ENCODE measurements around the gene ALK. TPM values are rescaled to one million over a fixed set of nuclear protein-coding genes. Genes with fewer than 3 reads are reported as not detected.

Gene ALK
- total RNA-seq, 4 donors from 2014 or later: 0.19 TPM; not detected in 3

DNA sequence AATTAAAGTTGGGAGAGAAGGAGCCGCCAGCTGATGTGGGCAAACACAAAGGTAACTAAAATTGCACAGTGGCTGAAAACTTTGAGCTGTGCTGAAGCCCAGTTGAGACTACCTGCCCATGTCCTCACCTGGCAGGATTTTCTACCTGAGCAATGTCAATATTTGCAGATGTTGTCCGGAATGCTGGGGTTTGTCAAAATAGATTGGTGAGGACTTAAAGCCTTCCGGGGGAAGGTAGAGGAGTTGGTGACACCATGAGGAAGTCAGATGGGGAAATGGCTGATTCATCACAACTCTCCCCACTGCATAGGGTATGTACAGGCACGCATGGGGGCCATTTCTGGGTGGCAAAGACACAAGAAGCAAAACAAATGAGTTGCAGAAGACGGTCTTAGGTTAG is 114.9 kb downstream of the ALK start:
- Histone ChIP-seq H3K27ac (no peak overlapping the region), H3K9me3 (no peaks in the 10 kb centered on the region), H3K4me3 (no peak overlapping the region), H3K27me3 (no peaks in the 10 kb centered on the region), H3K4me1 (peaks cover 0 to 12% (median 0%) of the 10 kb centered on the region in 3 donors), H3K36me3 (no peaks in the 10 kb centered on the region)
- intact Hi-C loops (cut with DNase I): no loop called here
- TF ChIP-seq POLR2A (IDR thresholded peaks at IDR 0.05): no peak
- TF ChIP-seq, protein P1, sequence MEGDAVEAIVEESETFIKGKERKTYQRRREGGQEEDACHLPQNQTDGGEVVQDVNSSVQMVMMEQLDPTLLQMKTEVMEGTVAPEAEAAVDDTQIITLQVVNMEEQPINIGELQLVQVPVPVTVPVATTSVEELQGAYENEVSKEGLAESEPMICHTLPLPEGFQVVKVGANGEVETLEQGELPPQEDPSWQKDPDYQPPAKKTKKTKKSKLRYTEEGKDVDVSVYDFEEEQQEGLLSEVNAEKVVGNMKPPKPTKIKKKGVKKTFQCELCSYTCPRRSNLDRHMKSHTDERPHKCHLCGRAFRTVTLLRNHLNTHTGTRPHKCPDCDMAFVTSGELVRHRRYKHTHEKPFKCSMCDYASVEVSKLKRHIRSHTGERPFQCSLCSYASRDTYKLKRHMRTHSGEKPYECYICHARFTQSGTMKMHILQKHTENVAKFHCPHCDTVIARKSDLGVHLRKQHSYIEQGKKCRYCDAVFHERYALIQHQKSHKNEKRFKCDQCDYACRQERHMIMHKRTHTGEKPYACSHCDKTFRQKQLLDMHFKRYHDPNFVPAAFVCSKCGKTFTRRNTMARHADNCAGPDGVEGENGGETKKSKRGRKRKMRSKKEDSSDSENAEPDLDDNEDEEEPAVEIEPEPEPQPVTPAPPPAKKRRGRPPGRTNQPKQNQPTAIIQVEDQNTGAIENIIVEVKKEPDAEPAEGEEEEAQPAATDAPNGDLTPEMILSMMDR (IDR thresholded peaks at IDR 0.05): no peak
- WGBS, 2 donors: 57 to 58% methylated on average over 5 of the region's 5 CpGs
- no peak for DNase-seq

- TF ChIP-seq, protein P1 (IDR thresholded peaks at IDR 0.05): no peak
- TF ChIP-seq POLR2A (IDR thresholded peaks at IDR 0.05): no peak
- Histone ChIP-seq H3K4me3 (no peak overlapping the region), H3K36me3 (no peaks in the 10 kb centered on the region), H3K27ac (no peak overlapping the region), H3K27me3 (peaks cover 0 to 5% (median 0%) of the 10 kb centered on the region in 4 donors), H3K4me1 (peaks cover 0 to 11% (median 0%) of the 10 kb centered on the region in 3 donors), H3K9me3 (no peaks in the 10 kb centered on the region)
- intact Hi-C loops (cut with DNase I): no loop called here
- WGBS, 2 donors: 75 to 89% methylated on average over 3 of the region's 3 CpGs
- DNase-seq: no peak
Measured at GRCh38 chr2:29804671-29805070, 116.7 kb downstream of the ALK start.

DNA sequence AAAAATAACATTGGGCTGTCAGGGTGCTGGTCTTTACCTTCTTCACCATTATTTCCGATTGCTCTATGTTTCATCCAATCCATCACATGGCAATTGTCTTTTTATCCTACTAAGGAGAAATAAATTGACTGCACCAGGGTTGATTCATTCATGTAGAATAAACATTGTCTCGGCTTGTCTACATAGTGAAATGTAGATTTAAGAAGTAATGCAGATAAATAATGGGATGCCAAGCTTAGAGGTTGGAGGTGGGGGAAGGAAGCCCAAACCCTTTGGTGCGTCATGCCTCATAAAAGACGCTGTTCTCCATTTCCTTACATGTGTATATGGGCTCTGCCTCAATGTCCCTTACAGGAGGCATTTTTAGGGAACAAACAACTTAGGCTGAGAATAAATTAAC is 117.8 kb downstream of the ALK start:
- WGBS, 2 donors: 23 to 40% methylated on average over 4 of the region's 4 CpGs
- H3K27ac ChIP-seq: no peak overlapping the region
- H3K9me3 ChIP-seq: no peaks in the 10 kb centered on the region
- no peak for DNase-seq
- no peak overlapping the region for H3K4me3 ChIP-seq
- no peaks in the 10 kb centered on the region for H3K36me3 ChIP-seq
- H3K27me3 ChIP-seq: peaks cover 0 to 5% (median 0%) of the 10 kb centered on the region in 4 donors
- H3K4me1 ChIP-seq: peaks cover 0 to 11% (median 0%) of the 10 kb centered on the region in 3 donors
- intact Hi-C loops (cut with DNase I): no loop called here
- TF ChIP-seq, protein P1 (IDR thresholded peaks at IDR 0.05): no peak
- TF ChIP-seq POLR2A (IDR thresholded peaks at IDR 0.05): no peak

- 8 to 40% methylated on average over 1 of the region's 1 CpG for WGBS, 2 donors
- intact Hi-C loops (cut with DNase I): no loop called here
Measured at GRCh38 chr2:29802986-29803385, 118.4 kb downstream of the ALK start.

DNA sequence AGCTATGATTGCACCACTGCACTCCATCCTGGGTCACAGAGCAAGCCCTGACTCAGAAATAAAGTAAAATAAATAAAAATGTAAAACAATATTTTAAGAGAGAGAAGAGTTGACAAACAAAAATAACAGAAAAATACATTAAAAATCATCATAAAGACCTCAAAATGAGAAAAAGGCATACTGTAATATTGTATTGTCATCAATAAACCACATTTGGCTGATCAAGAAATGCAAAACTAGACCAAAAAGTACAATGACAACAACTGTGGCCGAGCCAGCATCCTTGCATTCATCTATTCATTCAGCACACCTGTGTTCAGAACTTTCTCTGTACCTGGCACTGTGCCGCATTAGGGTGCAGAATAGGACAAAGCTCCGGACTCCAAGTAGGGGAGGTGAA is 121.8 kb downstream of the ALK start:
- H3K9me3 ChIP-seq: no peaks in the 10 kb centered on the region
- WGBS, 2 donors: 85 to 86% methylated on average over 3 of the region's 3 CpGs
- peaks cover 0 to 11% (median 0%) of the 10 kb centered on the region in 3 donors for H3K4me1 ChIP-seq
- no peak for DNase-seq
- no peak overlapping the region for H3K27ac ChIP-seq
- no peak overlapping the region for H3K4me3 ChIP-seq
- H3K27me3 ChIP-seq: peaks cover 0 to 5% (median 0%) of the 10 kb centered on the region in 4 donors
- intact Hi-C loops (cut with DNase I): no loop called here
- H3K36me3 ChIP-seq: no peaks in the 10 kb centered on the region
- TF ChIP-seq POLR2A (IDR thresholded peaks at IDR 0.05): no peak
- TF ChIP-seq, protein P1 (IDR thresholded peaks at IDR 0.05): no peak

More at GRCh38 chr2:29802986-29803385, 118.4 kb downstream of the ALK start:
- H3K9me3 ChIP-seq: no peaks in the 10 kb centered on the region
- TF ChIP-seq, protein P1 (IDR thresholded peaks at IDR 0.05): no peak
- TF ChIP-seq POLR2A (IDR thresholded peaks at IDR 0.05): no peak
- peaks cover 0 to 5% (median 0%) of the 10 kb centered on the region in 4 donors for H3K27me3 ChIP-seq
- no peaks in the 10 kb centered on the region for H3K36me3 ChIP-seq
- no peak overlapping the region for H3K27ac ChIP-seq
- peaks cover 0 to 11% (median 0%) of the 10 kb centered on the region in 3 donors for H3K4me1 ChIP-seq
- H3K4me3 ChIP-seq: no peak overlapping the region
- no peak for DNase-seq
